ENCODE data around the gene NRF1. TPM values are rescaled to one million over a fixed set of nuclear protein-coding genes. Genes with fewer than 3 reads are reported as not detected.
"Not testable (repeated sequence)": the region's sequence is repeated elsewhere in the genome, so short reads cannot be mapped to it uniquely, and the experiment has no call there.

NRF1 gene
- total RNA-seq, 2 donors from 2014 or later: 13.4 to 15.7 TPM

DNA sequence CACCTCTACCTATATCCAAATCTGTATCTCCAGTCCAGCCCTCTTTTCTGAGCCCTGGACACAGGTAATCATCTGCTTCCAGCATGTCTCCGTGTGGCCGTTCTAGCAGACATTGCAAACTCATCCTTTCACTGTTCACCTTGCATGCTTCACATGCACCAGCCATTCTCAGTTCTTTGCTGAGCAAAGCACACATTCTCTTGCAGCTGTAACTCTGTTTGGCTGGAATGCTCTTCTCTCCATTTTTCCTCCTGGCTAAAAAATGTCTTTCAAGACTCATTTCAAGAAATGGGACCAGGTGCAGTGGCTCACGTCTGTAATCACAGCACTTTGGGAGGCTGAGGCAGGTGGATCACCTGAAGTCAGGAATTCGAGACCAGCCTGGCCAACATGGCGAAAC lies 40.3 kb upstream of the NRF1 start:
- H3K36me3 ChIP-seq: no peaks in the 10 kb centered on the region
- no peak overlapping the region for H3K9ac ChIP-seq (ENCODE audit: low read depth in 2 of 2, low read length in 2 of 2)
- TF ChIP-seq, protein P1, sequence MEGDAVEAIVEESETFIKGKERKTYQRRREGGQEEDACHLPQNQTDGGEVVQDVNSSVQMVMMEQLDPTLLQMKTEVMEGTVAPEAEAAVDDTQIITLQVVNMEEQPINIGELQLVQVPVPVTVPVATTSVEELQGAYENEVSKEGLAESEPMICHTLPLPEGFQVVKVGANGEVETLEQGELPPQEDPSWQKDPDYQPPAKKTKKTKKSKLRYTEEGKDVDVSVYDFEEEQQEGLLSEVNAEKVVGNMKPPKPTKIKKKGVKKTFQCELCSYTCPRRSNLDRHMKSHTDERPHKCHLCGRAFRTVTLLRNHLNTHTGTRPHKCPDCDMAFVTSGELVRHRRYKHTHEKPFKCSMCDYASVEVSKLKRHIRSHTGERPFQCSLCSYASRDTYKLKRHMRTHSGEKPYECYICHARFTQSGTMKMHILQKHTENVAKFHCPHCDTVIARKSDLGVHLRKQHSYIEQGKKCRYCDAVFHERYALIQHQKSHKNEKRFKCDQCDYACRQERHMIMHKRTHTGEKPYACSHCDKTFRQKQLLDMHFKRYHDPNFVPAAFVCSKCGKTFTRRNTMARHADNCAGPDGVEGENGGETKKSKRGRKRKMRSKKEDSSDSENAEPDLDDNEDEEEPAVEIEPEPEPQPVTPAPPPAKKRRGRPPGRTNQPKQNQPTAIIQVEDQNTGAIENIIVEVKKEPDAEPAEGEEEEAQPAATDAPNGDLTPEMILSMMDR (IDR thresholded peaks at IDR 0.05): no peak
- H3K27me3 ChIP-seq: no peaks in the 10 kb centered on the region
- no peak for DNase-seq
- H3K9me3 ChIP-seq: no peaks in the 10 kb centered on the region
- H3K27ac ChIP-seq: no peak overlapping the region
- no peaks in the 10 kb centered on the region for H3K4me1 ChIP-seq
- no peak overlapping the region for H3K4me3 ChIP-seq
- intact Hi-C loops (cut with DNase I): no loop called here

DNA sequence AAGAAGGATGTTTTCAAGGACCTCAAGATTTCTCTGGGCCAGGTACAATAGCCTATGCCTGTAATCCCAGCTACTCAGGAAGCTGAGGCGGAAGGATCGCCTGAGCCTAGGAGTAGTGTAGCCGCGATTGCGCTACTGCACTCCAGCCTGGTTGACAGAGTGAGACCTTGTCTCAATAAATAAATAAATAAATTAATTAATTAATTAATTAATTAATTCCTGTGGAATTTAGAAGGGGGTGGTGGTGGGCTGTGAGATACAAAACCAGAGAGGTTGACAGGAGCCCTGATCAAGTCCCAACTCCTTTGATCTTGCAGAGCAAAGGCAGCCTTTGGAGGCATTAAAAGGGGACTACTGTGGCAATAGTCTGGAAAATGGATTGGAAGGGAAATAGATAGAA lies 39.3 kb upstream of the NRF1 start:
- no peaks in the 10 kb centered on the region for H3K27me3 ChIP-seq
- H3K27ac ChIP-seq: no peak overlapping the region
- H3K4me1 ChIP-seq: no peaks in the 10 kb centered on the region
- intact Hi-C loops (cut with DNase I): no loop called here
- H3K36me3 ChIP-seq: no peaks in the 10 kb centered on the region
- H3K9me3 ChIP-seq: no peaks in the 10 kb centered on the region
- H3K9ac ChIP-seq (ENCODE audit: low read depth in 2 of 2, low read length in 2 of 2): no peak overlapping the region
- H3K4me3 ChIP-seq: no peak overlapping the region
- TF ChIP-seq, protein P1 (IDR thresholded peaks at IDR 0.05): no peak
- no peak for DNase-seq

DNA sequence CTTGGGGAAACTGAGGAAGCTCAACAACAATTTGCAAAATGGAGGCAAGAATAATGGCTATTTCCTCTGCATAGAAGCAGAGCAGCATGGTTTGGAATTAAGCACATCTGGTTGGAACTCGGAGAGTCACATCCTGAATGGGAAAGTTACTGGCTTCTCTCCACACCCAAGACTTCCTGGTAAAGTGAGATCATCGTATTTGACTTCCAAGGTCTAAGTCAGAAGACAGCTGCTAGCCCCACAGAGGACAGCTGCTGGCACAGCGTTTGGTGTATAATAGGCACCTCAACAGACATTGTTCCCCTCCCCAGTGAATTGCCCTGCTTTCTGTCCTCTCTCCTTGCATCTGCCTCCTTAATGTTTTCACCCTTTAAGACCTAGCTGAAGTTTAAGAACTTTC lies 37.0 kb upstream of the NRF1 start:
- intact Hi-C loops (cut with DNase I): no loop called here

DNA sequence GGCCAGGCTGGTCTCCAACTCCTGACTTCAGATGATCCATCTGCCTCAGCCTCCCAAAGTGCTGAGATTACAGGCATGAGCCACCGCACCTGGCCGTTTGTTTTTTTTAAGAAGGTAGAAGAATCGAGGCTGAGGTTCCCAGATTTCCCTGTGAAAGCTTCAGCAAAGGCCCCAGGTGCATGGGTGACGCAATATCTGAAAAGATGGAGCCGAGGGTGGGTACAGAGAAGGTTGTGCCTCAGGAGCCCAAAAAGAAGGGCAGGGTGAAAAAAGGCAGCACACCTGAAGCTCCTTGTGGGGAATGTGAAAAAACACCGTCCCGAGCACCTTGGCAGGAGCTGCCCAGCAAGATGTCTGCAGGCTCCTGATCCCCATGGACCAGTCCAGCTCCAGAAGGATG lies 35.8 kb upstream of the NRF1 start:
- Histone ChIP-seq H3K27ac (no peak overlapping the region), H3K9me3 (no peaks in the 10 kb centered on the region), H3K27me3 (no peaks in the 10 kb centered on the region), H3K4me3 (no peak overlapping the region), H3K36me3 (no peaks in the 10 kb centered on the region), H3K9ac (ENCODE audit: low read depth in 2 of 2, low read length in 2 of 2) (no peak overlapping the region), H3K4me1 (no peaks in the 10 kb centered on the region)
- TF ChIP-seq, protein P1 (IDR thresholded peaks at IDR 0.05): no peak
- no peak for DNase-seq
- intact Hi-C loops (cut with DNase I): no loop called here

More for the DNA sequence above, 37.0 kb upstream of the NRF1 start:
- no peak for DNase-seq
- no peaks in the 10 kb centered on the region for H3K4me1 ChIP-seq
- TF ChIP-seq, protein P1 (IDR thresholded peaks at IDR 0.05): no peak
- no peaks in the 10 kb centered on the region for H3K27me3 ChIP-seq
- H3K9me3 ChIP-seq: no peaks in the 10 kb centered on the region
- H3K27ac ChIP-seq: no peak overlapping the region
- H3K9ac ChIP-seq (ENCODE audit: low read depth in 2 of 2, low read length in 2 of 2): no peak overlapping the region
- no peak overlapping the region for H3K4me3 ChIP-seq
- H3K36me3 ChIP-seq: no peaks in the 10 kb centered on the region

DNA sequence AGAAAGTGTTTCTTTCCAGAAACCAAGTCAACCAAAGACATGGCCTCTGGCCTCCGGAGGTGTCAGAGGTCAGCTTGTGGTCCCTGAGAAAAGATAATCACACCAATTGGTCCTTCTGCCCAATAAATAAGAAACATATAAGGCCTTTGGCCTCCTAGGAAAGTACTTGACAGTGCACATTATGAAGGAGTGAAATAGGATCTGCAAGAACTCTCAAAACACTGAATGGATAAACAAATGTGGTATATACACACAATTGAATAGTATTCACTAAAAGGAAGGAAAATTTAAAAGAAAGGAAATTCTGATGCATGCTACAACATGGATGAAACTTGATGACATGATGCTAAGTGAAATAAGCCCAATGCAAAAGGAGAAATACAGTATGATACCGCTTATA lies 35.4 kb upstream of the NRF1 start:
- H3K4me3 ChIP-seq: no peak overlapping the region
- H3K36me3 ChIP-seq: no peaks in the 10 kb centered on the region
- intact Hi-C loops (cut with DNase I): no loop called here
- DNase-seq: no peak
- H3K9me3 ChIP-seq: no peaks in the 10 kb centered on the region
- no peak overlapping the region for H3K9ac ChIP-seq (ENCODE audit: low read depth in 2 of 2, low read length in 2 of 2)
- H3K27me3 ChIP-seq: no peaks in the 10 kb centered on the region
- H3K4me1 ChIP-seq: no peaks in the 10 kb centered on the region
- no peak overlapping the region for H3K27ac ChIP-seq
- TF ChIP-seq, protein P1 (IDR thresholded peaks at IDR 0.05): no peak

DNA sequence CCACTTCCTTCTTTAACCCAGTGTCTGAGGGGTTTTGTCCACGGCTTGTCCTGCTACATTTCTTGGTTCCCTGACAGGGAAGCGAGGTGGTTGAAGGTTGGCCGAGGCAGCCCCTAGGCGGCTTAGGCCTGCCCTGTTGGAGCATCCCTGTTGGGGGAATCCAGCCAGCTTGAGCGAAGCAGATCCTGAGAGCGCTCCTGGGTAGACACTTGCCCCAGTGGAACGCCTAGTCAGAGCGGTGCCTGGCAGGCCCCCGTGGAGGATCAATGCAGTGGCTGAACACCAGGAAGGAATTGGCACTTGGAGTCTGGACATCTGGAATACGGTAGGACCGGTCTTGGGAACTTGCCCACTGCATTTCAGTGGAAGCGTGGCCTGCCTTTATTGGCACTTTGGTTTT lies 32.7 kb upstream of the NRF1 start:
- no peaks in the 10 kb centered on the region for H3K4me1 ChIP-seq
- TF ChIP-seq, protein P1 (IDR thresholded peaks at IDR 0.05): no peak
- no peak overlapping the region for H3K4me3 ChIP-seq
- H3K27me3 ChIP-seq: no peaks in the 10 kb centered on the region
- no peak overlapping the region for H3K27ac ChIP-seq
- no peak for DNase-seq
- intact Hi-C loops (cut with DNase I): no loop called here
- no peak overlapping the region for H3K9ac ChIP-seq (ENCODE audit: low read depth in 2 of 2, low read length in 2 of 2)
- no peaks in the 10 kb centered on the region for H3K9me3 ChIP-seq
- no peaks in the 10 kb centered on the region for H3K36me3 ChIP-seq

DNA sequence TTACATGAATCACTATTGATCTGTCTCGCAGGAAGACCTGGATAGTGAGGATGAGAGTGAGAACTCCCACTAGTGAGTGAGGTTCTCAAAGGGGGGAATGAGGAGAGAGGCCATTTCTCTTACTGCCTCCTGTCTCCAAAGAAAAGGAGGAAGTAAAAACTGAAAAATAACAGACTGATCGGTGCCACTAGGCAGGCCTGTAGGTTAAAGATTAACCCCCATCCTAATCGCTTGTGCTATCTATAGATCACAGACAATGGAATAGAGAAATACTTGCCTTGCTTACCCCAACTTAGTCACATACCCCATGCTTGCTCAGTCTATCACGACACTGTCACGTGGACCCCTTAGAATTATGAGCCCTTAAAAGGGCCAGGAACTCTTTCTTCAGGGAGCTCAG lies 25.3 kb upstream of the NRF1 start:
- H3K27me3 ChIP-seq; H3K4me1 ChIP-seq; H3K4me3 ChIP-seq; H3K27ac ChIP-seq; H3K9me3 ChIP-seq; intact Hi-C loops (cut with DNase I); H3K9ac ChIP-seq (ENCODE audit: low read depth in 2 of 2, low read length in 2 of 2); DNase-seq; H3K36me3 ChIP-seq: not testable (repeated sequence)

Data from colonic mucosa (tissue), 4 donors.